ENCODE data around the gene STK35. TPM values are rescaled to one million over a fixed set of nuclear protein-coding genes. Genes with fewer than 3 reads are reported as not detected.

Gene STK35
- polyA plus RNA-seq, 3 donors = 1.2 to 9.3 (median 2.0) TPM

GRCh38 chr20:2156666-2157624 lies 55.3 kb downstream of the STK35 start:
- Mint-ChIP-seq H3K36me3 (no peaks in the 10 kb centered on the region), H3K9me3 (no peaks in the 10 kb centered on the region), H3K4me1 (no peaks in the 10 kb centered on the region), H3K4me3 (no peak overlapping the region), H3K27ac (no peak overlapping the region), H3K27me3 (ENCODE audit: low read depth in 3 of 3) (peaks cover 1 to 6% (median 3%) of the 10 kb centered on the region in 3 donors)
- Histone ChIP-seq H3K79me2 (ENCODE audit: insufficient read depth, low read length) (no peaks in the 10 kb centered on the region), H4K20me1 (ENCODE audit: insufficient read depth, low read length) (no peaks in the 10 kb centered on the region), H3K27ac (ENCODE audit: low read depth in 1 of 2, low read length in 2 of 2) (no peak overlapping the region), H3K27me3 (ENCODE audit: control insufficient read depth in 2 of 2, insufficient read depth in 2 of 2, low read length in 2 of 2) (no peaks in the 10 kb centered on the region), H3K4me1 (ENCODE audit: control insufficient read depth in 1 of 2, insufficient read depth in 2 of 2, low read length in 2 of 2) (no peaks in the 10 kb centered on the region), H2AFZ (ENCODE audit: insufficient read depth, low read depth, low read length, poor library complexity, severe bottlenecking) (no peak overlapping the region), H3K4me3 (replicated peaks in 1 of 3; ENCODE audit: low read depth in 2 of 3, low read length in 3 of 3) (no peak overlapping the region), H3K4me2 (replicated peaks; ENCODE audit: extremely low read depth, low read length, poor library complexity, severe bottlenecking) (no peak overlapping the region), H3K9ac (ENCODE audit: insufficient read depth, low read length, poor library complexity, severe bottlenecking) (no peak overlapping the region), H3K36me3 (replicated peaks in 1 of 2; ENCODE audit: control insufficient read depth in 1 of 2, insufficient read depth in 2 of 2, low read length in 2 of 2) (no peaks in the 10 kb centered on the region), H3K9me3 (replicated peaks in 1 of 2; ENCODE audit: control insufficient read depth in 1 of 2, insufficient read depth in 1 of 2, low read length in 2 of 2) (no peaks in the 10 kb centered on the region)
- 95% methylated on average over 2 of the region's 11 CpGs for WGBS (ENCODE audit: insufficient coverage)
- no peak for DNase-seq
- intact Hi-C loops (cut with micrococcal nuclease) = no loop called here
- no peak for TF ChIP-seq CTCF (IDR thresholded peaks at IDR 0.05)

- no peak overlapping the region for H3K4me2 ChIP-seq (replicated peaks; ENCODE audit: extremely low read depth, low read length, poor library complexity, severe bottlenecking)
- no peaks in the 10 kb centered on the region for H3K27me3 ChIP-seq (ENCODE audit: control insufficient read depth in 2 of 2, insufficient read depth in 2 of 2, low read length in 2 of 2)
- WGBS (ENCODE audit: insufficient coverage) = 74% methylated on average over 11 of the region's 12 CpGs
- H3K4me1 ChIP-seq (ENCODE audit: control insufficient read depth in 1 of 2, insufficient read depth in 2 of 2, low read length in 2 of 2) = no peaks in the 10 kb centered on the region
- no peaks in the 10 kb centered on the region for H3K36me3 ChIP-seq (replicated peaks in 1 of 2; ENCODE audit: control insufficient read depth in 1 of 2, insufficient read depth in 2 of 2, low read length in 2 of 2)
- no peaks in the 10 kb centered on the region for H3K36me3 Mint-ChIP-seq
- H3K4me1 Mint-ChIP-seq = no peaks in the 10 kb centered on the region
- H3K4me3 ChIP-seq (replicated peaks in 1 of 3; ENCODE audit: low read depth in 2 of 3, low read length in 3 of 3) = no peak overlapping the region
- no peaks in the 10 kb centered on the region for H3K9me3 ChIP-seq (replicated peaks in 1 of 2; ENCODE audit: control insufficient read depth in 1 of 2, insufficient read depth in 1 of 2, low read length in 2 of 2)
- peak overlapping the region in 1 of 7 donors; percentile 19 for H3K27ac Mint-ChIP-seq
- no peaks in the 10 kb centered on the region for H4K20me1 ChIP-seq (ENCODE audit: insufficient read depth, low read length)
- intact Hi-C loops (cut with micrococcal nuclease) = no loop called here
- H3K27ac ChIP-seq (ENCODE audit: low read depth in 1 of 2, low read length in 2 of 2) = no peak overlapping the region
- peaks cover 6 to 12% (median 10%) of the 10 kb centered on the region in 3 donors for H3K27me3 Mint-ChIP-seq (ENCODE audit: low read depth in 3 of 3)
- no peak for DNase-seq
- H3K79me2 ChIP-seq (ENCODE audit: insufficient read depth, low read length) = no peaks in the 10 kb centered on the region
- H3K9ac ChIP-seq (ENCODE audit: insufficient read depth, low read length, poor library complexity, severe bottlenecking) = no peak overlapping the region
- no peak overlapping the region for H2AFZ ChIP-seq (ENCODE audit: insufficient read depth, low read depth, low read length, poor library complexity, severe bottlenecking)
- no peak for TF ChIP-seq CTCF (IDR thresholded peaks at IDR 0.05)
- no peak overlapping the region for H3K4me3 Mint-ChIP-seq
- H3K9me3 Mint-ChIP-seq = no peaks in the 10 kb centered on the region
Observed at GRCh38 chr20:2162125-2162822, 60.6 kb downstream of the STK35 start.
